ENCODE results near the gene AXIN2.
"Not testable (repeated sequence)": the region's sequence is repeated elsewhere in the genome, so short reads cannot be mapped to it uniquely, and the experiment has no call there.

The AXIN2 gene

DNA sequence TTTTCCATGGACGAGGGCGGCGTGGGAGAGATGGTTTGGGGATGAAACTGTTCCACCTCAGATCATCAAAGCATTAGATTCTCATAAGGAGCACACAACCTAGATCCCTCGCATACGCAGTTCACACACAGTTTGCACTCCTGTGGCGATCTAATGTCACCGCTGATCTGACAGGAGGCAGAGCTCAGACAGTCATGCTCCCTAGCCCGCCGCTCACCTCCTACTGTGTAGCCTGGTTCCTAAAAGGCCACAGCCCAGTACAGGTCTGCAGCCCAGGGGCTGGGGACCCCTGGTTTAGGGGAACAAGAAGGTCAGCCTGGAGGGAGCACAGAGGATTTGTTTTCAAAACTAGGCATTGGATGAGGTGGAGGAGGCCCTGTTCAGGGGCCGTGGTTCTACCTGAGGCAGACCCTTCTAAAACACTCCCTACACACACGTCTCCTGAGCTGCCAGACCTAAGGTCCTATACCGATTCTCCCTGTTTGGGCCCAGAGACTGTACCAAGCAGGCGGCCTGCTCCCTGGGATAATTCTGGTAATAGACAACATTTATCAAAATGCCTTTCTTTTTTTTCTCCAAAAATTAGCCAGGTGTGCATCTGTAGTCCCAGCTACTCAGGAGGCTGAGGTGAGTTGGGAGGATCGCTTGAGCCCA is 38.6 kb downstream of the AXIN2 start:
- DNase-seq (ENCODE audit: low read depth), result no peak

DNA sequence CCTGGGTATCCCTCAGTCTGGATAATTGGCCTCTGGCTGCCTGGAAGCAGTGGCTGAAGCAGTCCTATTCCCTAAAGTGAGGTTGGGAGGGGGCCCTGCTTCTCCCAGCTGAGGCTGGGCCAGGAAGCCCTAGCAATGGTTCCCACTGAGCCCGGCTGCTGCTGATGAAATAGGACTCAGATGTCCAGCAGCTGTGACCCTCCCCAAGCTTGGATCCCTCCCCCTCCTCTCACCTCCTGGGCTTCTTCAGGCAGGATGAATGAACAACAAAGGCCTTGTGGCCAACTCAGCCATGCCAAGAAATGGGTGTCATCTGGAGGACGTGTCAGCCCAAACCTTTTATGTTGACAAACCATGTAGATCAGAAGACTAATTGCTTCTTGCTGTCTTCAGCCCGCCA is 42.0 kb downstream of the AXIN2 start:
- no peak for DNase-seq (ENCODE audit: low read depth)

DNA sequence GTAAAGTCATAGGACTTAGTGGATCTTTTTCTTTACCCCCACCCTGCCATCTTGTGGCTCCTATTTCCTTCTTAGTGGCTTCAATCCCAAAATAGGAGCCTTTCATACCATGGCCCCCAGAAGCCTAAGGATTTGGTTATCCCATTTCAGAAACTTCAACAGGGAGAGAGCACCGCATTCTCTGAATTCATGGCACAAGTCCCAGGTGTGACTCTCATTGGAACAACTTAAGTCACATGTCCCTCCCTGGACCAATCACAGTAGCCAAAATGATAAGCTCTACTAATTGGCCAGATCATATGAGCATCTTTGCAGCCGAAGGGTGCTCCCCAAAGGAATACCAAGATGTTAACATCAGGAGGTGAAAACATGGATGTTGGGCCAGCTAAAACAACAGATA is 43.2 kb downstream of the AXIN2 start:
- DNase-seq (ENCODE audit: low read depth), result no peak

- DNase-seq (ENCODE audit: low read depth), result no peak
These were observed 45.2 kb downstream of the AXIN2 start for GRCh38 chr17:65515959-65516948.

DNA sequence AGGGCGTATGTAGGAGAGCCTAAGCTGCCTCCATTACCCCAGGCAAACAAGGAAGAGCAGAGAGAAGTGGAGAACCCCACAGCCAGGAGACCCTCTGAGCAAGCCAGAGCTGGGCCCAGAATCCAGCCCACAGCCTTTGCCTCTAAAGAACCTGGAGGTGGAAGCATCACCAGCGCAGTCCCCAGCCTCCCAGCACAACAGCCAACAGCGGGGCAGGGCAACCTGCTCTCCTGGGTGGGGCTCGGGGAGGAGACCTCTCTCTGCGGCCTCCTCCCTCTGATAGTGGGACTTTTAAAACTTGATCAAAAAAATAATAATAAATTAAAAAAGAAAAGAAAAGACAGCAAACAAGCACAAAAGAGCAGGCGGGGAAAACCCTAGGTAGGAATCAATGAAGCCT is 45.9 kb downstream of the AXIN2 start:
- DNase-seq (ENCODE audit: low read depth), result no peak

- no peak for DNase-seq (ENCODE audit: low read depth)
These were observed 46.9 kb downstream of the AXIN2 start for GRCh38 chr17:65514541-65514940.

GRCh38 chr17:65514082-65514481 is 47.4 kb downstream of the AXIN2 start:
- no peak for DNase-seq (ENCODE audit: low read depth)

GRCh38 chr17:65511316-65511715 is 50.1 kb downstream of the AXIN2 start:
- no peak for DNase-seq (ENCODE audit: low read depth)

- no peak for DNase-seq (ENCODE audit: low read depth)
These were observed 52.4 kb downstream of the AXIN2 start for GRCh38 chr17:65509032-65509431.

GRCh38 chr17:65504673-65505072 is 56.8 kb downstream of the AXIN2 start:
- DNase-seq (ENCODE audit: low read depth), result not testable (repeated sequence)

- no peak for DNase-seq (ENCODE audit: low read depth)
These were observed 57.3 kb downstream of the AXIN2 start for GRCh38 chr17:65504141-65504540.

GRCh38 chr17:65503557-65503956 is 57.9 kb downstream of the AXIN2 start:
- DNase-seq (ENCODE audit: low read depth), result no peak

GRCh38 chr17:65498816-65499215 is 62.6 kb downstream of the AXIN2 start:
- DNase-seq (ENCODE audit: low read depth), result no peak

DNA sequence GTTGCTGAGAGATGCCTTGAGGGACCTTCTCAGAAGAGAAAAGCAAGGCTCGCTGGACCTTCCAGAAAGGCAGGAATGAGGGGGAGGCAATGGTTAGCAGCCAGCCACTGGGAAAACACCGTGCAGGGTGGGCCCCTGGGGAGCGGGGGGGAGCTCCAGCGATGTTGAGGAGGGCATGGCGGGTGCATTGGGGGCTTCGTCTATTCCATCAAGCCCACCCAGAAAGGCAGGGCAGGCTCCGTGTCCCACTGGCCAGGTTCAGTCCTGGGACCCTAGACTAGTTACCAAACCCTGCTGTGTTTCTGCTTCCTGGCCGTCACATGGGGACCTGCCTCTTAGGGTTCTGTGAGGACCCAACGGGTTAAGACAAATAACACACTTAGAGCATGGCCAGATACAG is 64.6 kb downstream of the AXIN2 start:
- no peak for DNase-seq (ENCODE audit: low read depth)

DNA sequence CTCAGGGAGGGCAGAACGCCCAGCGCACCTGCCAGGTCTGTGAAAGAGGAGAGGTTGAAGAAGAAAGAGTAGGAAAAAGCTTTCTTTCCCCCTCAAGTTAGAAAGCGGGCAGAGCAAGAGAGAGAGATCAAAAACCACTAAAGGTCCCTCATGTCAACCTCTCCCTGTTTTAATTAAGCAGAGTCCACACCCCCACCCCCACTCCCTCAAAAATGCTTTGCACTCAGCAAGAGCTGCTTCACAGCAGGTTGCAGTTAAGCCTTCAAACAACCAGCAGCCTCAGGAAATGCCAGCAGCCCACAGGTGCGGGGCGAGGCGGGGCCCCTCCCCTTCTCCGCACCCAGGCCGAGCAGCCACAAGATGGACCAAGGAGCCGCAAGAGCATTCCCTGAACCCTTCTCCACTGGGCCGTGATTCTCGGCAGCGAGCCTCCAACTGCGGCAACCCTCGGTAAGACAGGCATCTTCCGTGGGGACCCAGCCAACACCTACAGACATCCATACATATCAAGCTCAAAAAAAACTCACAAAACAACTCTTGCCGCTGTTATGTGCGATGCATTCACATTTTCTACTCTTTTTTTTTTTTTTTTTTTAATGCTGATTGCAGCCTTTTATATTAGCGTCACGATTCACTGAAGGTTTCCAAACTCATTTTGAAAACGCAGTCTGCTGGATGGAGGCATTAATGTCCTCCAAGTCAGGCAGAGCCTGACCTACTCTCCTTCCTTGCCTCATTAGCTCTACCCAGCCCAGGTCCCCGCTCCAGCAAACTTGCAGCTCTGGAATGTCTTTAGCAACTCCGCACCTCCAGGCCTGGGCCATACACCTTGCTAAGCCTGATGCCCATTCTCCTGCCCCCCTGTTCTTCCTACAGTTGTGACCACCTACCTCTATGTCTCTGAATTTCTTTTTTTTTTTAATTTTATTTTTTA is 66.1 kb downstream of the AXIN2 start:
- no peak for DNase-seq (ENCODE audit: low read depth)

DNA sequence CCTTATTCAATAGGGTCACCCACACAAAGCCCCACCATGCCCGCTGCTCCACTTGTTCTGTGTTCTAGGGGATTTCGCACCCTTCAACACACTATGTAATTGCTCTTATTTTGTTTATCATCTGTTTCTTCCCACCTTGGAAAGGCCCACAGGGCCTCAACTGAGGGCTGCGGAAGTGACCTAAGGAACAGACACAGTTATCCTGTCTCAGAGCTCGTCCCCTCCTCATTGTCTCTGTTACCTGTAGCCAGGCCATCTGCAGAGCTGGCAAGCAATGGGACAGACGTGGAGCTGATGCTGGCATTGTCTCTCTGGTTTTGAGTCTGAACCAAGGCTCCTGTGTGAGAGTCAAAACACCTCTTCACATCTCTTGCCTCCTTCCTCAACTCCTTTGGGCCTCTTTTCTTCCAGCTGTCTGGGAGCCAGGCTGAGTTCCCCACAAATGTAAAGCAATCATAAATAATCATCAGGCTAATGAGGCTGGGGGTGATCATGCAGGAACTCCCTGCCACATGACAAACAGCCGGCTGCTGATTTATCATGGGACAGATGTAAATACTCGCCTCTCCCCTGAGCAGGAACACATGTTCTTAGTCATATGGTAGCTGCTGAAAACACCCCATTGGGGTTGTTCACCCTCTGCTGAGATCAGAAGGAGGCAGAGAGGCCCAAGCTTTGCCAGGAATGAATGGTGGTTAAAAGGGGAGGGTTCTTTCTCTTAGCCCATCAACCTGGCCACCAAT is 71.9 kb downstream of the AXIN2 start:
- DNase-seq (ENCODE audit: low read depth), result no peak

DNA sequence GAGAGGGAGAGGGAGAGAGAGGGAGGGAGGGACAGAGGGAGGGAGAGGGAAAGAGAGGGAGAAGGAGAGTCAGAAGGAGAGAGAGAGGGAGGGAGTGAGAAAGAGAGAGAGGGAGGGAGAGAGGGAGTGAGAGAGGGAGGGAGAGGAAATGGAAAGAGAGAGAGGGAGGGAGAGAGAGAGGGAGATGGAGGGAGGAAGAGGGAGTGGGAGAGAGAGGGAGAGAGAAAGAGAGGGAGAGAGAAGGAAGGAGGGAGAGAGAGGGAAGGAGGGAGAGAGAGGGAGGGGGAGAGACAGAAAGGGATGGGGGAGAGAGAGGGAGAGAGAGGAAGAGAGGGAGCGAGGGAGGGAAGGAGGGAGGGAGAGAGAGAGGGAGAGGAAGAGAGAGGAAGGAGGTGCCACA is 72.8 kb downstream of the AXIN2 start:
- DNase-seq (ENCODE audit: low read depth), result no peak

- no peak for DNase-seq (ENCODE audit: low read depth)
These were observed 73.5 kb downstream of the AXIN2 start for GRCh38 chr17:65487990-65488389.

DNA sequence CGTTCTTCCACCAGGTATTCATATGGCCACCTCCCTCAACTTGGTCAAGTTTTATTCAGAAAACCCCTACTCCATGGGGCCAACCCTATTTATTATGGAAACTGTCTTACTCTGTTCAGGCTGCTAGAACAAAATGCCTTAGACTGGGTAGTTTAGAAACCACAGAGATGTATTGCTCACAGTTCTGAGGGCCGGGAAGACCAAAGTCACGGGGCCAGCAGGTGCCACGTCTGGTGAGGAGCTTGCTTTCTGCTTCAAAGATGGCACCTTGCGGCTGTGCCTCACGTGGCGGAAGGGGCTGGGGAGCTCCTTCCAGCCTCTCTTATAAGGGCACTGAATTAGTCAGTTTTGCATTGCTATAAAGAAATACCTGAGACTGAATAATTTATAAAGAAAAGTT is 74.3 kb downstream of the AXIN2 start:
- DNase-seq (ENCODE audit: low read depth), result no peak

DNA sequence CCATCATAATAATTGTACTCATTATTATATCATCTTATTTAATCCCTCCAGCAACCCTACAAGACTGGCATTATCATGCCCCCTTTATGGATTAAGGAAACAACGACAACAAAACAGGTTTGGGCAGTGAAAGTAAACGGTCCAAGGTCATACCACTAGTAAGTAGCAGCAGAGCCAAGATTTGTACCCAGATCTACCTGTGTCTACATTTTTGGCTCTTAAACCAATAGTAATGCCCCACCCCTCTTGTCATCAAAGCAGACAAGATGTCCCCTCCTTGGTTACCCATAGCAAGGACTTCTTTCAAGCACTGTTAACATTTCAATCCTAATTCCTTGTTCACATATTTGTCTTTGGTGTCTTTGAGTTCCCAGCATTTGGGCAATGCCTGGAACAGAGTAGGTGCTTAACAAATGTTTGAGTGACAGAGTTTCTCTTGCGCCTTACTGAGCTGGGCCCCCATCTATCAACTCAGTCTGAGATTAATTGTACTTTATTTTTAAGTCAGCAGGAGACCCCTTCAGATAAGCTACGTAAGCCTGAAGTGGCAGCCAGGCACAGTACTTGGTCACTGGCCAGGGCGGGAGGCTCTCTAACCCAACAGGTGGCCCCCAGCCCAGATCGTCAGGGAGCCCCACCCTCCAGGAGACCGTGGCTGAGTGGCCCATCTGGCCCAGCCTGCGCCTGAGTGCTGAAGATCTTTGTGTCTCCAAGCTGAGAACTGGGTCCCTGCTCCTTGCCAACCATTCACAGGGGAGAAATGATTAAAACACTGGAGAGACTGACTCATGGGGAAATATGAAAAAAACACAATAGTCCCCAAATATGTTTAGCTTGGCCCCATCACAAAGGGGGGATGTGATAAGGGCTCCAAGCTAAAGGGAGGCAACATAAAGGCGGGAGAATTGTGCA is 75.8 kb downstream of the AXIN2 start:
- DNase-seq (ENCODE audit: low read depth), result no peak
